Heart left ventricle (tissue), 13 donors: ENCODE data around the gene AMACR.

ENCODE experiments used
- CTCF ChIP-seq, 12 donors: fragments of 200-600 bp; sonication (generic) in 4 of 12; IDR thresholded peaks; one replicate each; pipeline versions ENCODE4 v1.5.0 to v1.8.0; 2018 to 2022; ENCODE audit warnings: antibody characterized with exemption in 12 of 12, mild to moderate bottlenecking in 5 of 12
- POLR2A ChIP-seq, 2 donors: fragments of 450-650 bp; IDR thresholded peaks; one replicate each; pipeline ENCODE4 v1.6.1; 2017; ENCODE audit warnings: antibody characterized with exemption in 2 of 2, mild to moderate bottlenecking in 2 of 2, moderate library complexity in 2 of 2
- donor health status: ischemic (EF 13 %, LVEDD 7.1; RV severe dilation, severe dysfunction).
- donor health status: DM: no; HTN: yes; CAD: no.
- donor health status: DM: no; HTN: no; CAD: no.
- donor health status: ischemic (EF 25% LVEDD 6.9; RV normal size, moderate dysfunction).
- donor health status: ischemic (EF 25% LVEDD 5.7; RV mildly dilated, moderate dysfunction).
- donor health status: ischemic (EF 35%, LVEDD 5.7; RV mildly dilated, moderate dysfunction).
- donor health status: nonischemic (EF 11% LVEDD 7.7; RV severe dilation, severe dysfunction).
- donor health status: DM: yes; HTN: yes; CAD: no.
- donor health status: PGD.
- donor health status: ischemic (EF 29% LVEDD 5.4; RV normal size, mild dysfunction).
- donor health status: nonischemic (EF 23%, LVEDD 6.1; RV moderate dilation, normal function).

GRCh38 chr5:34039398-34040157 is 31.7 kb upstream of the AMACR start:
- TF ChIP-seq POLR2A (IDR thresholded peaks at IDR 0.05) = no peak
- TF ChIP-seq CTCF (IDR thresholded peaks at IDR 0.05) = no peak
